ENCODE measurements around the gene ELL. TPM values are rescaled to one million over a fixed set of nuclear protein-coding genes. Genes with fewer than 3 reads are reported as not detected.

Gene ELL
- total RNA-seq, 1 donor, result 18.5 TPM

GRCh38 chr19:18445262-18445948, 76.5 kb downstream of the ELL start:
- peaks cover 50% of the 10 kb centered on the region for H3K36me3 ChIP-seq (ENCODE audit: insufficient read depth, low read length)
- no peak for DNase-seq (ENCODE audit: insufficient read length, low spot score, missing footprints)
- H3K27ac ChIP-seq (ENCODE audit: low read depth, low read length), result no peak overlapping the region
- H3K9me3 ChIP-seq (ENCODE audit: low read depth, low read length), result no peaks in the 10 kb centered on the region
- peaks cover 27% of the 10 kb centered on the region for H3K79me2 ChIP-seq (ENCODE audit: insufficient read depth, low read length)
- no peak overlapping the region for H3K4me3 ChIP-seq (ENCODE audit: insufficient read depth, low read length)
- TF ChIP-seq, protein P1, sequence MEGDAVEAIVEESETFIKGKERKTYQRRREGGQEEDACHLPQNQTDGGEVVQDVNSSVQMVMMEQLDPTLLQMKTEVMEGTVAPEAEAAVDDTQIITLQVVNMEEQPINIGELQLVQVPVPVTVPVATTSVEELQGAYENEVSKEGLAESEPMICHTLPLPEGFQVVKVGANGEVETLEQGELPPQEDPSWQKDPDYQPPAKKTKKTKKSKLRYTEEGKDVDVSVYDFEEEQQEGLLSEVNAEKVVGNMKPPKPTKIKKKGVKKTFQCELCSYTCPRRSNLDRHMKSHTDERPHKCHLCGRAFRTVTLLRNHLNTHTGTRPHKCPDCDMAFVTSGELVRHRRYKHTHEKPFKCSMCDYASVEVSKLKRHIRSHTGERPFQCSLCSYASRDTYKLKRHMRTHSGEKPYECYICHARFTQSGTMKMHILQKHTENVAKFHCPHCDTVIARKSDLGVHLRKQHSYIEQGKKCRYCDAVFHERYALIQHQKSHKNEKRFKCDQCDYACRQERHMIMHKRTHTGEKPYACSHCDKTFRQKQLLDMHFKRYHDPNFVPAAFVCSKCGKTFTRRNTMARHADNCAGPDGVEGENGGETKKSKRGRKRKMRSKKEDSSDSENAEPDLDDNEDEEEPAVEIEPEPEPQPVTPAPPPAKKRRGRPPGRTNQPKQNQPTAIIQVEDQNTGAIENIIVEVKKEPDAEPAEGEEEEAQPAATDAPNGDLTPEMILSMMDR (IDR thresholded peaks at IDR 0.05; ENCODE audit: extremely low read depth, low read depth, low read length), result no peak
- no peak overlapping the region for H3K4me2 ChIP-seq (ENCODE audit: insufficient read depth, low read length)
- H2AFZ ChIP-seq (ENCODE audit: low read length), result no peak overlapping the region
- H3K27me3 ChIP-seq (ENCODE audit: insufficient read depth, low read length), result no peaks in the 10 kb centered on the region
- no peaks in the 10 kb centered on the region for H3K4me1 ChIP-seq (ENCODE audit: insufficient read depth, low read length)
- H4K20me1 ChIP-seq (ENCODE audit: insufficient read depth, low read length), result peaks cover 69% of the 10 kb centered on the region

DNA sequence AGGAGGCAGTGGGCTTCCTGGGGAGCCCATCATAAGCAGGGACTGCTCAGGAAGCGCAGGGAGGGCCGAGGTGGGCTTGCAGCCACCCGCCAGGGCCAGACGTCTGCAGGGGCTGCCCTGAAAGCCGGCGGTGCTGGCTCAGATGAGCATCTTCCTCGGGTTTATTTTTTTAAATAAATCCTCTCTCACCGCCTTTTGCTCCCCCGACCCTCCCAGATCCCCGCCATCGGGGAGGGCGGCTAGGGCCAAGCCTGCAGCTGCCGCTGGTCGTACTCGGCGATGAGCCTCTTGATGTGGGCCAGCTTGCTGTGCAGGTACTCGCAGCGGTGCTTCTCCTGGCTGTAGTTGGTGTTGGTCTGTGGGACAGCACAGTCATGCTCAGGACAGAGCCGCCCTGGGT, 77.4 kb downstream of the ELL start:
- no peak overlapping the region for H2AFZ ChIP-seq (ENCODE audit: low read length)
- H3K4me3 ChIP-seq (ENCODE audit: insufficient read depth, low read length), result no peak overlapping the region
- TF ChIP-seq, protein P1 (IDR thresholded peaks at IDR 0.05; ENCODE audit: extremely low read depth, low read depth, low read length), result no peak
- no peaks in the 10 kb centered on the region for H3K27me3 ChIP-seq (ENCODE audit: insufficient read depth, low read length)
- no peak for DNase-seq (ENCODE audit: insufficient read length, low spot score, missing footprints)
- no peak overlapping the region for H3K4me2 ChIP-seq (ENCODE audit: insufficient read depth, low read length)
- peaks cover 2% of the 10 kb centered on the region for H3K4me1 ChIP-seq (ENCODE audit: insufficient read depth, low read length)
- no peak overlapping the region for H3K27ac ChIP-seq (ENCODE audit: low read depth, low read length)
- no peaks in the 10 kb centered on the region for H3K9me3 ChIP-seq (ENCODE audit: low read depth, low read length)
- peaks cover 23% of the 10 kb centered on the region for H3K79me2 ChIP-seq (ENCODE audit: insufficient read depth, low read length)
- H4K20me1 ChIP-seq (ENCODE audit: insufficient read depth, low read length), result peaks cover 66% of the 10 kb centered on the region
- peaks cover 42% of the 10 kb centered on the region for H3K36me3 ChIP-seq (ENCODE audit: insufficient read depth, low read length)

DNA sequence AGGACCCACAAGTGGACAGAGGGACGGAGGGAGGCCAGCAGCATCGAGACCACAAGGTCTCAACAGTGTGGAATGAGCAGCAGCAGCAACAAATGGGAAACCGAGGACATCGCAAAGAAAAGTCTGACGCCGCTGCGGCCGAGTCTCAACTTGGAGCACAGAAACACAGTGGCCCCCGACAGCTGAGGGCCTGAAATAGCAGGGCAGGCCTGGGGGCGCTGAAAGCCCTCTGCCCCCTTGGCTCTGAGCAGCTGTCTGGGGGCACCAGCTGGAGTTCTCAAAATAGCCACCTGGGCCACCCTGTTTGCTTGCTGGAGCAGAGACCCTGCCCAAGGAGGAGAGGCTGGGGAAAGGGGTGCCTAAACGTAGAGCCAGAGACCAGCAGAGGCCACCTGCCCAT, 78.0 kb downstream of the ELL start:
- Histone ChIP-seq H3K4me2 (ENCODE audit: insufficient read depth, low read length) (no peak overlapping the region), H2AFZ (ENCODE audit: low read length) (no peak overlapping the region), H3K4me3 (ENCODE audit: insufficient read depth, low read length) (no peak overlapping the region), H3K27me3 (ENCODE audit: insufficient read depth, low read length) (no peaks in the 10 kb centered on the region), H3K79me2 (ENCODE audit: insufficient read depth, low read length) (peaks cover 19% of the 10 kb centered on the region), H3K9me3 (ENCODE audit: low read depth, low read length) (no peaks in the 10 kb centered on the region), H3K4me1 (ENCODE audit: insufficient read depth, low read length) (peaks cover 8% of the 10 kb centered on the region), H4K20me1 (ENCODE audit: insufficient read depth, low read length) (peaks cover 66% of the 10 kb centered on the region), H3K36me3 (ENCODE audit: insufficient read depth, low read length) (peaks cover 36% of the 10 kb centered on the region), H3K27ac (ENCODE audit: low read depth, low read length) (no peak overlapping the region)
- DNase-seq (ENCODE audit: insufficient read length, low spot score, missing footprints), result no peak
- TF ChIP-seq, protein P1 (IDR thresholded peaks at IDR 0.05; ENCODE audit: extremely low read depth, low read depth, low read length), result no peak

DNA sequence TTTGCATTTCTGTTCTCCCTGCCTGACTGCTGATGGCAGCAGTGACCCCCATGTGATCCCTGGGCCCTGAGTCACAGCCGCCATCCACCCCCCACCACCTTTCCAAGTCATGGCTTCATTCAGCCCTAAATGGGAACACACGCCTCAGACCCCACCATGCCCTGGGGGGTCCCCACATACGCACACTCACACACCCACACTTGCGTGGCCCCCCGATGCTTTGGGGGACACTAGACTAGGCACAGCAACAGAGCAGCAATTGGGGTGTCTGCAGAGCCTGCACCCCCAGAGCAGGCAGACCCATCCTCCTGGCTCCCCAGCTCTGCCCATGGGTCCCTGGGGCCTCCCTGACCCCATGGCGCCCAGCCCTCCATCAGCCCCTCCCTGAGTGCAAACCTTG, 78.5 kb downstream of the ELL start:
- Histone ChIP-seq H3K4me2 (ENCODE audit: insufficient read depth, low read length) (no peak overlapping the region), H3K4me1 (ENCODE audit: insufficient read depth, low read length) (peaks cover 12% of the 10 kb centered on the region), H2AFZ (ENCODE audit: low read length) (no peak overlapping the region), H3K79me2 (ENCODE audit: insufficient read depth, low read length) (peaks cover 15% of the 10 kb centered on the region), H3K27ac (ENCODE audit: low read depth, low read length) (no peak overlapping the region), H4K20me1 (ENCODE audit: insufficient read depth, low read length) (peaks cover 66% of the 10 kb centered on the region), H3K4me3 (ENCODE audit: insufficient read depth, low read length) (no peak overlapping the region), H3K27me3 (ENCODE audit: insufficient read depth, low read length) (no peaks in the 10 kb centered on the region), H3K36me3 (ENCODE audit: insufficient read depth, low read length) (peaks cover 31% of the 10 kb centered on the region), H3K9me3 (ENCODE audit: low read depth, low read length) (no peaks in the 10 kb centered on the region)
- DNase-seq (ENCODE audit: insufficient read length, low spot score, missing footprints), result no peak
- TF ChIP-seq, protein P1 (IDR thresholded peaks at IDR 0.05; ENCODE audit: extremely low read depth, low read depth, low read length), result no peak

Measured in osteoblast (primary cell).